NB4 (cell line): ENCODE data around the gene WNK1.

Experiments used
- DNase-seq: peaks from one replicate; pipeline ENCODE4 v3.0.0; 2010; ENCODE audit warnings: low read depth
- H3K4me3 ChIP-seq: one replicate; pipeline ENCODE4 v1.5.1; 2011; ENCODE audit warnings: mild to moderate bottlenecking, low read depth, low read length, moderate library complexity
- MYC ChIP-seq: IDR thresholded peaks from 2 replicates; pipeline ENCODE4 v1.6.1; 2011; ENCODE audit warnings: low read depth, low read length
- POLR2A ChIP-seq: IDR thresholded peaks from 2 replicates; pipeline ENCODE4 v1.6.1; 2011; ENCODE audit warnings: mild to moderate bottlenecking; ENCODE audit not compliant: insufficient read length; ENCODE audit errors: extremely low read depth
- TF ChIP-seq, protein P1 (sequence below): IDR thresholded peaks from one replicate; pipeline ENCODE4 v1.5.1; 2012; ENCODE audit warnings: low read depth, low read length
- TF ChIP-seq, protein P2 (sequence below): IDR thresholded peaks from 2 replicates; pipeline ENCODE4 v1.6.1; 2011; ENCODE audit warnings: low read depth, low read length

Gene WNK1

DNA sequence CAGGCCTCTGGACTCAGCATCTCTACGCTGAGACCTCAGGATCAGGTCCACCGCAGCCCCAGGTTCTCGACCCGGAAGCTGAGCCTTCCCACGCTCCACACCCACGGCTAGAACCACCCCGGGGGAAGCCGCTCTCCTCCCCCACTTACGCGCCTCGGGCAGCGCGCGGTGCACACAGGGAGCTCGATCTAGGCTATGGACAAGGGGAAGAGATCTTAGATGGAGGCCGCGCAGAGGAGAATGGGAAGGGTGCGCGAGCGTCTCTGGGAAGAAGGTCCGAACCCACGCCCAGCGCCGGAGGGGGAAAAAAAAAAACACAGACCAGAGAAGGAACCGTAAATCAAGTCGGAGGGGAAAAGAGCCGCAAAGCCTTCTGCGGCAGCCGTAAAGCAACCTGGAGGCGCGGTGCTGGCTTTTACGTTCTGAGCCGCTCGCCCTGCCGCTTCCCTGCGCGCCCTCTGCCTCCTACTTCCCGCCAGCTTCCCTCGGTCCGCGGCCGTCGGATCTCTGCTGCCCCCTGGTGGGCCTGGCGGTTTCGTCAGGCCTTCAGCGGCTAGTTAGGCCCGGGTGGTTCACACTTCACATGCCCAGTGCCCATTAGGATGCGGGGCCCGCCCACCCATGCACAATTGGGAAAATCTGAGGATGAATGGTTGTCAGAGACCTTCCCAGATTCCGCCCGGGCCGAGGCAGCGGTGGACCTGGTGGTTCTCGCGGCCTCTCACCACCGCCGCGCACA is 197.2 kb downstream of the WNK1 start, which contains the start of gene RAD52:
TSS of gene RAD52 (minus strand) at position 242 of the 739 bp plus-strand sequence. CDS start 16,636 bp downstream, outside the sequence.
- peak within 1 kb of the TSS; percentile 89 for H3K4me3 ChIP-seq
- TF ChIP-seq POLR2A (peak; percentile 69), MYC (peak; percentile 31)
- TF ChIP-seq, protein P1, sequence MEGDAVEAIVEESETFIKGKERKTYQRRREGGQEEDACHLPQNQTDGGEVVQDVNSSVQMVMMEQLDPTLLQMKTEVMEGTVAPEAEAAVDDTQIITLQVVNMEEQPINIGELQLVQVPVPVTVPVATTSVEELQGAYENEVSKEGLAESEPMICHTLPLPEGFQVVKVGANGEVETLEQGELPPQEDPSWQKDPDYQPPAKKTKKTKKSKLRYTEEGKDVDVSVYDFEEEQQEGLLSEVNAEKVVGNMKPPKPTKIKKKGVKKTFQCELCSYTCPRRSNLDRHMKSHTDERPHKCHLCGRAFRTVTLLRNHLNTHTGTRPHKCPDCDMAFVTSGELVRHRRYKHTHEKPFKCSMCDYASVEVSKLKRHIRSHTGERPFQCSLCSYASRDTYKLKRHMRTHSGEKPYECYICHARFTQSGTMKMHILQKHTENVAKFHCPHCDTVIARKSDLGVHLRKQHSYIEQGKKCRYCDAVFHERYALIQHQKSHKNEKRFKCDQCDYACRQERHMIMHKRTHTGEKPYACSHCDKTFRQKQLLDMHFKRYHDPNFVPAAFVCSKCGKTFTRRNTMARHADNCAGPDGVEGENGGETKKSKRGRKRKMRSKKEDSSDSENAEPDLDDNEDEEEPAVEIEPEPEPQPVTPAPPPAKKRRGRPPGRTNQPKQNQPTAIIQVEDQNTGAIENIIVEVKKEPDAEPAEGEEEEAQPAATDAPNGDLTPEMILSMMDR, result peak; percentile 72
- TF ChIP-seq, protein P2, sequence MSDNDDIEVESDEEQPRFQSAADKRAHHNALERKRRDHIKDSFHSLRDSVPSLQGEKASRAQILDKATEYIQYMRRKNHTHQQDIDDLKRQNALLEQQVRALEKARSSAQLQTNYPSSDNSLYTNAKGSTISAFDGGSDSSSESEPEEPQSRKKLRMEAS, result peak; percentile 34
- DNase-seq, result peak; percentile 99

DNA sequence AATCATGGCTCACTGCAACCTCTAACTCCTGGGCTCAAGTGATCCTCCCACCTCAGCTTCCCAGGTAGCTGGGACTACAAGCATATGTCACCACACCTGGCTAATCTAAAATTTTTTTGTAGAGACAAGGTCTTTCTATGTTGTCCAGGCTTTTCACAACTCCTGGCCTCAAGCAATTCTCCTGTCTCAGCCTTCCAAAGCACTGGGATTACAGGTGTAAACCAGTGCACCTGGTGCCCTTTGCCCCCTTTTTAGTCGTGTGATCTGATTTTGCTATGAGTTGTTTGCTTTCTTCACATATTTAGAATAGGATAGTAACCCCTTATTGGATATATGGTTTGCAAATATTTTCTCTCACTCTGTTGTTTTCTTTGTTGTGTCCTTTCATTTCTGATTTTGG is 198.8 kb downstream of the WNK1 start:
- no peak for DNase-seq
- TF ChIP-seq POLR2A (no peak), MYC (no peak)
- TF ChIP-seq, protein P1, result no peak
- TF ChIP-seq, protein P2, result no peak
- no peak overlapping the region for H3K4me3 ChIP-seq

DNA sequence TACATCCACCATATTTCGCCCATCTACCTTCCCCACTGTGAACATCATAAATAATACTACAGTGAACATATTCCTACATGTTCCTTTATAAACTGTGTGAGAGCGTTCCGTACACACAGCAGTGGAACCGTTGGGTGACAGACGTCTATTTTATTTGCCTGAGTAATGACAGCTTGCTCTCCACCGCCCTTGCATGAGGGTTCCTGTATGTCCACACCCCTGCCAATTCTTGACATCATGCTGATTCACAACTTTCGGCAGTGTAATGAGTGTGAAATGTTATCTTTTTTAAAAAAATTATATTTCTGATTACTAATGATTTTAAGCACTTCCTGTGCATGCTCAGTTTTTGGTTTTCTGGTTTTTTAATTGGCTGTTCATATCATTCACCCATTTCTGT is 201.4 kb downstream of the WNK1 start:
- TF ChIP-seq, protein P2, result no peak
- TF ChIP-seq MYC (no peak), POLR2A (no peak)
- TF ChIP-seq, protein P1, result no peak
- no peak overlapping the region for H3K4me3 ChIP-seq
- peak; percentile 9 for DNase-seq

DNA sequence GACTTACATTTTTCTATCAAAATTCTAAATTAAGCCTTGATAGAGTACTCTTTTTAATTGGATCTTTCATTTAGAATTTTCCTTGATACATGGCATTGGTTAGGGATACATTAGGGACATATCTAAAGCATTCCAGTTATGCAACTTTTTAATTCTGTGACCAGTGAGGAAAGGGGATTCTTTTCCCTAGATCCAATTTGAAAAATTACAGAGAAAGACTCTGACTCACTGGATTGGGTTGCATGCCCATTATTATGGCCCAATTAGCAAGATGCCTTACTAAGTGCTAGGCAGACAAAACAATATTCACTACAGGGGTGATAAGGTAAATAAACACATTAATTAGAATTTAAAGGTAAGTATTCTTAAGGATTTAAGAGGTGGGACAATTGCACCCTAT is 202.4 kb downstream of the WNK1 start:
- no peak for DNase-seq
- TF ChIP-seq, protein P2, result no peak
- TF ChIP-seq, protein P1, result no peak
- no peak for TF ChIP-seq POLR2A
- TF ChIP-seq MYC, result no peak

DNA sequence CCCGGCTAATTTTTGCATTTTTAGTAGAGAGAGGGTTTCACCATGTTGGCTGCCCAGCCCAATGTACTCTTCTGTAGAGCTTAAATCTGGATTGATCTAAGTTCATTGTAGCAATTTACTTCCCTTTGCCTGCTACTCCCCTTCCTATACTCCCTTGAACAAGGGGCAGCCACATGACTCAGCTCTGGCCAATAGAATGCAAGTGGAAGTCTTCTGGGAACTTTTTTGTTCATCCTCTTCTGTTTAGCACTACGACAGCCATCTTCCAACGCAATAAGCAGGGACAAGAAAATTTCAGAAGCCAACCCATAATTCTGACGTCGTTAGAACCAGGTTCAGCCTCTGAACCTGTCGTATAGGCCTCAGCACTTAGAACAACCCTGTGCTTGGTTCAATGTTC is 203.6 kb downstream of the WNK1 start:
- DNase-seq, result peak; percentile 34
- TF ChIP-seq POLR2A, result no peak
- TF ChIP-seq, protein P2, result no peak
- no peak overlapping the region for H3K4me3 ChIP-seq

More for the DNA sequence above, 202.4 kb downstream of the WNK1 start:
- H3K4me3 ChIP-seq, result no peak overlapping the region

DNA sequence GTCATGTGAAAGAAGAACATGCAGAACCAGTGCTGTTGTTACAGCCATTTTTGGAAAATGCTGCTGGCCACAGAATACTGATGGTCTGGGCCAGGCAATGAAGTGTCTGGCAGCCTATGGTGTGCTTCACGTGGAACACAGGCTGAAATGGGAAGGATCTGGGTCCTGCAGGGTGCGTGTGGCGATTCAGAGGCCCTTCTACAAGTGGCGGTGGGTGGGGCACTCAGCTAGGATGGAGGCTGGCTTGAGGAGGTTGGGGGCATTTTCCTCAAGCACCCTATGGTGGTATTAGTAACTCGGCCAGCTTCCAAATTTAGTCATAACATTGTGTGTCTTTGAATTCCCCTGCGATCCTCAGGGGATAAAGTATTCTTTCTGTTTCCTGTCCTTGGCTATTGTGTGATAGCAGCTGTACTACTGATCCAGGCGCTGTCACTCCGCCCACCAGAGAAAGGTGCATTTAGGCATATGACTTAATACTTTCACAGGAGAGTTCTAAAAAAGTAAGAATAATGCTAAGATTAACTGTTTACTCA is 206.3 kb downstream of the WNK1 start:
- no peak overlapping the region for H3K4me3 ChIP-seq
- no peak for DNase-seq

More for the DNA sequence above, 206.3 kb downstream of the WNK1 start:
- TF ChIP-seq, protein P2, result no peak
- no peak for TF ChIP-seq POLR2A
- no peak for TF ChIP-seq MYC
- TF ChIP-seq, protein P1, result no peak
